OCI-LY7 (cell line): ENCODE data around the gene SLC22A9. TPM values are rescaled to one million over a fixed set of nuclear protein-coding genes. Genes with fewer than 3 reads are reported as not detected.

Experiments used
- BruUV-seq: library from RNA; stranded (reverse); fragments of 400-500 nt; replicated peaks from 2 replicates; lab custom pipeline; 2021; lab: Mats Ljungman, UMichigan
- CTCF ChIA-PET: fragments of 300-600 bp; sonication (Branson Sonifier 250); formaldehyde crosslinking; loops from one replicate; lab custom pipeline; 2022; ENCODE audit warnings: antibody characterized with exemption; ENCODE audit not compliant: unreplicated experiment; lab: Charles Lee
- POLR2A ChIA-PET: fragments of 300-600 bp; sonication (Branson Sonifier 250); formaldehyde crosslinking; loops from one replicate; lab custom pipeline; 2022; ENCODE audit warnings: antibody characterized with exemption; lab: Charles Lee
- DNase-seq: peaks from one replicate; pipeline ENCODE4 v3.0.0-alpha.2; 2015; ENCODE audit warnings: low spot score
- H2AFZ ChIP-seq: fragments of 200-600 bp; sonication (generic), shearing (Covaris generic); 2 replicates; pipeline ENCODE4 v1.6.1; 2014; ENCODE audit warnings: mild to moderate bottlenecking, antibody characterized with exemption, low read length, moderate library complexity
- H3K27ac ChIP-seq: fragments of 200-600 bp; sonication (generic); 2 replicates; pipeline ENCODE4 v1.5.1; 2014; ENCODE audit warnings: mixed run types, low read depth, mild to moderate bottlenecking, moderate library complexity, low read length, inconsistent platforms; ENCODE audit not compliant: poor library complexity, severe bottlenecking
- H3K36me3 ChIP-seq: fragments of 200-600 bp; sonication (generic); 2 replicates; pipeline ENCODE4 v1.6.1; 2014; ENCODE audit warnings: mild to moderate bottlenecking, antibody characterized with exemption, low read length, moderate library complexity, mixed read lengths; ENCODE audit not compliant: insufficient read depth
- H3K4me1 ChIP-seq: fragments of 200-600 bp; sonication (generic); 2 replicates; pipeline ENCODE4 v1.5.1; 2014; ENCODE audit warnings: mild to moderate bottlenecking, low read length; ENCODE audit not compliant: insufficient read depth, poor library complexity, severe bottlenecking
- H3K4me2 ChIP-seq: fragments of 200-600 bp; sonication (generic); 2 replicates; pipeline ENCODE4 v1.6.1; 2014; ENCODE audit warnings: mild to moderate bottlenecking, low read length
- H3K4me3 ChIP-seq: fragments of 200-600 bp; sonication (generic); 2 replicates; pipeline ENCODE4 v1.5.1; 2014; ENCODE audit warnings: mild to moderate bottlenecking, low read depth, low read length; ENCODE audit not compliant: poor library complexity, severe bottlenecking
- H3K79me2 ChIP-seq: fragments of 200-600 bp; sonication (generic); 2 replicates; pipeline ENCODE4 v1.6.1; 2016; ENCODE audit warnings: low read depth, mild to moderate bottlenecking, low read length, moderate library complexity, mixed read lengths; ENCODE audit not compliant: insufficient read depth
- H3K9me2 ChIP-seq: fragments of 200-600 bp; sonication (generic); 2 replicates; pipeline ENCODE4 v1.6.1; 2016; ENCODE audit warnings: mild to moderate bottlenecking, low read length, mixed read lengths; ENCODE audit not compliant: insufficient read depth
- H3K9me3 ChIP-seq: fragments of 200-600 bp; sonication (generic); 2 replicates; pipeline ENCODE4 v1.6.1; 2014; ENCODE audit warnings: mild to moderate bottlenecking, mixed run types, low read length, mixed read lengths
- H4K20me1 ChIP-seq: fragments of 200-600 bp; sonication (generic); 2 replicates; pipeline ENCODE4 v1.6.1; 2014; ENCODE audit warnings: mild to moderate bottlenecking, antibody characterized with exemption, low read length, moderate library complexity, mixed read lengths; ENCODE audit not compliant: insufficient read depth
- EZH2phosphoT487 ChIP-seq: fragments of 200-600 bp; sonication (generic); IDR thresholded peaks from 2 replicates; pipeline ENCODE4 v1.6.1; 2018; ENCODE audit warnings: low read depth, borderline replicate concordance, mild to moderate bottlenecking, mixed run types, antibody characterized with exemption, low read length, moderate library complexity, mixed read lengths
- intact Hi-C: fragments of 100-400 bp; cut with micrococcal nuclease; formaldehyde crosslinking; loops from one replicate; pipeline ENCODE4 v1.10.0; 2022; ENCODE audit not compliant: unreplicated experiment
- total RNA-seq, 2 experiments: library from RNA; depleted of rRNA in 1 of 2; stranded (reverse); fragments of >200 nt in 1 of 2; shearing (Covaris generic) in 1 of 2; gene quantifications; 2 replicates each; pipeline ENCODE4 v1.2.3, GENCODE V29; 2014 to 2022
- TF ChIP-seq, protein P1 (sequence below): fragments of 200-600 bp; sonication (generic); conservative IDR thresholded peaks from 2 replicates; pipeline ENCODE4 v1.5.1; 2014; ENCODE audit warnings: mild to moderate bottlenecking, antibody characterized with exemption, low read length, moderate library complexity, mixed read lengths

Gene SLC22A9
- total RNA-seq, 2 experiments from 2014 or later = not detected

DNA sequence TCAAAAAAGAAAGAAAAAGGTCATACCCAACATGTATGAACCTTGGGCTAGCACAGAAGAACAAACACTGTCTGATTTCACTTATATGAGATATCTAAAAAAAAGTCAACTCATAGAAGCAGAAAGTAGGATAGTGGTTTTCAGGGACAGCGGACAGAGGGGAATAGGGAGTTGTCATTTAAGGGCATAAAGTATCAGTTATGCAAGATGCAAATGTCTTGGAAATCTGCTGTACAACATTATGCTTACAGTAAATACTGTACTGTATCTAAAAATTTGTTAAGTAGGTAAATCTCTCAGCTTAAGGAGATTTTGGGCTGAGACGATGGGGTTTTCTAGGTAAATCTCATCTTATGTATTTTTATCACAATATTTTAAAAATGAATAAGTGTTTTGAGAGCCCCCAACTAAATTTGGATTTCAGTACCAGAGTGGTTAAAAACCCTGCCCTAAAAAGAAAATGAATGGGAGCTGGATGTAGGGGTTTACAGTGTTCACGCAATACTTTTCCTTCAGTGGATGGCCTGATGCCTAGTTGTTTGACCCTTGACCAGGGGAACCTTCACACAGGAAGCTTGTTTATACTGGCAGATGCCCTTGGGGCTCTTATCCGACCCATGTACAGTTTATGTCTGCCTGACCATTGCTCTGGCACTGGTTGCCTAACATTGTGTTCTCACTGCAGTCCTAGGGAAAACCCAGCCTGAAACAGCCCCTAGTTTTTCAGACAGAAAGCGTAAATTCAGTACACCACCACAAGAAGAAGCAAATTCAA is 34.8 kb downstream of the SLC22A9 start:
- no peak for TF ChIP-seq EZH2phosphoT487
- Histone ChIP-seq H3K4me3 (no peak overlapping the region), H3K4me2 (no peak overlapping the region), H3K27ac (no peak overlapping the region), H3K79me2 (no peaks in the 10 kb centered on the region), H2AFZ (no peak overlapping the region), H4K20me1 (no peaks in the 10 kb centered on the region), H3K9me3 (no peaks in the 10 kb centered on the region), H3K9me2 (no peaks in the 10 kb centered on the region), H3K4me1 (no peaks in the 10 kb centered on the region), H3K36me3 (no peaks in the 10 kb centered on the region)
- BruUV-seq = no TSS peak
- ChIA-PET POLR2A (no interaction called here), CTCF (no interaction called here)
- no peak for DNase-seq
- intact Hi-C loops = no loop called here

DNA sequence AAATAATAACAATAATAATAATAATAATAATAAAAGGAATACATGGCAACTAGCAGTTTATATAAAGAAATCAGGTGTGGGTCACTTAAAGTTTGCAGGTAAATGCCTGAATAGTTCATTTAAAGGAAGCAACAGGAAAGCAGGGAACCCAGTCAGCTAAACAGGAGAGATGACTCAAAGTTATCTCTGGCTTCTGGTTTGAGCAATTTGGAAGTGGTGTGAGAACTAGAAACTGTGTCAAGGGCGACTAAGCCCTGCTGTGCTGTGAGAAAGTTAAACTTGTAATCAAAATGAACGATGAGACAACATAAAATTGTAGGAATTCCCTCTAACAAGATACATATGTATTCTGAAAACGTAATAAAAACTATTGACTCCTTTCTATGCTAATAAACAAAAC is 35.5 kb downstream of the SLC22A9 start:
- no peak overlapping the region for H3K4me3 ChIP-seq
- H3K27ac ChIP-seq = no peak overlapping the region
- no peaks in the 10 kb centered on the region for H3K79me2 ChIP-seq
- no peaks in the 10 kb centered on the region for H3K9me2 ChIP-seq
- ChIA-PET POLR2A (no interaction called here), CTCF (no interaction called here)
- no peak overlapping the region for H2AFZ ChIP-seq
- H3K4me2 ChIP-seq = no peak overlapping the region
- no peaks in the 10 kb centered on the region for H3K36me3 ChIP-seq
- no peaks in the 10 kb centered on the region for H3K4me1 ChIP-seq
- H4K20me1 ChIP-seq = no peaks in the 10 kb centered on the region
- intact Hi-C loops = no loop called here
- no TSS peak for BruUV-seq
- DNase-seq = no peak
- H3K9me3 ChIP-seq = no peaks in the 10 kb centered on the region
- TF ChIP-seq, protein P1, sequence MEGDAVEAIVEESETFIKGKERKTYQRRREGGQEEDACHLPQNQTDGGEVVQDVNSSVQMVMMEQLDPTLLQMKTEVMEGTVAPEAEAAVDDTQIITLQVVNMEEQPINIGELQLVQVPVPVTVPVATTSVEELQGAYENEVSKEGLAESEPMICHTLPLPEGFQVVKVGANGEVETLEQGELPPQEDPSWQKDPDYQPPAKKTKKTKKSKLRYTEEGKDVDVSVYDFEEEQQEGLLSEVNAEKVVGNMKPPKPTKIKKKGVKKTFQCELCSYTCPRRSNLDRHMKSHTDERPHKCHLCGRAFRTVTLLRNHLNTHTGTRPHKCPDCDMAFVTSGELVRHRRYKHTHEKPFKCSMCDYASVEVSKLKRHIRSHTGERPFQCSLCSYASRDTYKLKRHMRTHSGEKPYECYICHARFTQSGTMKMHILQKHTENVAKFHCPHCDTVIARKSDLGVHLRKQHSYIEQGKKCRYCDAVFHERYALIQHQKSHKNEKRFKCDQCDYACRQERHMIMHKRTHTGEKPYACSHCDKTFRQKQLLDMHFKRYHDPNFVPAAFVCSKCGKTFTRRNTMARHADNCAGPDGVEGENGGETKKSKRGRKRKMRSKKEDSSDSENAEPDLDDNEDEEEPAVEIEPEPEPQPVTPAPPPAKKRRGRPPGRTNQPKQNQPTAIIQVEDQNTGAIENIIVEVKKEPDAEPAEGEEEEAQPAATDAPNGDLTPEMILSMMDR = no peak
- TF ChIP-seq EZH2phosphoT487 = no peak

DNA sequence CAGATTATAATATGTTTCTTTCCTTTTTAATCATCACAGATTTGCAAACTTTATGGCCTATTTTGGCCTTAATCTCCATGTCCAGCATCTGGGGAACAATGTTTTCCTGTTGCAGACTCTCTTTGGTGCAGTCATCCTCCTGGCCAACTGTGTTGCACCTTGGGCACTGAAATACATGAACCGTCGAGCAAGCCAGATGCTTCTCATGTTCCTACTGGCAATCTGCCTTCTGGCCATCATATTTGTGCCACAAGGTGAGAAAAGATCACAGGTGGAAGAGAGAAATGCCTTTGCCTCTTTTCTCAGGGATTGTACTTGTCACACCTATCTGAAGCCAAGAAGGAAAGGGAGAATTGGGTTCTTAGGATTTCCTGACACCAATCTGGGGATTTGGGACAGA is 36.9 kb downstream of the SLC22A9 start:
- H2AFZ ChIP-seq = no peak overlapping the region
- H3K27ac ChIP-seq = no peak overlapping the region
- no peaks in the 10 kb centered on the region for H3K4me1 ChIP-seq
- H3K9me2 ChIP-seq = no peaks in the 10 kb centered on the region
- intact Hi-C loops = no loop called here
- no peak for DNase-seq
- H3K9me3 ChIP-seq = no peaks in the 10 kb centered on the region
- H3K4me3 ChIP-seq = no peak overlapping the region
- no peaks in the 10 kb centered on the region for H4K20me1 ChIP-seq
- H3K4me2 ChIP-seq = no peak overlapping the region
- CTCF ChIA-PET = no interaction called here
- H3K79me2 ChIP-seq = no peaks in the 10 kb centered on the region
- H3K36me3 ChIP-seq = no peaks in the 10 kb centered on the region
- POLR2A ChIA-PET = no interaction called here
- no TSS peak for BruUV-seq
- TF ChIP-seq, protein P1 = no peak
- no peak for TF ChIP-seq EZH2phosphoT487
